Gastroesophageal sphincter (tissue), 3 donors: ENCODE data around the gene NIPAL1.

Experiments used
- CTCF ChIP-seq, 4 experiments: fragments of 200-600 bp in 2 of 4; fragments of 450-650 bp in 2 of 4; sonication (generic) in 1 of 4; IDR thresholded peaks; one replicate each; pipeline ENCODE4 v1.5.1; 2017 to 2019; ENCODE audit warnings: antibody characterized with exemption in 4 of 4, mild to moderate bottlenecking in 2 of 4, moderate library complexity in 2 of 4
- POLR2AphosphoS5 ChIP-seq: sonication (generic); formaldehyde crosslinking; IDR thresholded peaks from one replicate; pipeline ENCODE4 v1.6.1; 2017; ENCODE audit warnings: antibody characterized with exemption

GRCh38 chr4:48012824-48013223 is 3.7 kb upstream of the NIPAL1 start:
- TF ChIP-seq POLR2AphosphoS5: no peak
- TF ChIP-seq CTCF (IDR thresholded peaks at IDR 0.05): no peak
